ENCODE results near the gene UBASH3A.

GRCh38 chr21:42468491-42469131, 64.9 kb downstream of the UBASH3A start:
- TF ChIP-seq EGR1 (IDR thresholded peaks at IDR 0.05; ENCODE audit: low read depth) (no peak), YY1 (IDR thresholded peaks at IDR 0.05; ENCODE audit: extremely low read depth, insufficient replicate concordance, low read depth, low read length) (no peak), CTCF (IDR thresholded peaks at IDR 0.05 in 2 of 3, conservative IDR thresholded peaks at IDR 0.05 in 1 of 3; ENCODE audit: borderline replicate concordance in 1 of 3, insufficient read depth in 1 of 3, low read depth in 2 of 3, low read length in 2 of 3) (no peak), POLR2AphosphoS5 (IDR thresholded peaks at IDR 0.05; ENCODE audit: low read depth, low read length) (no peak), SP1 (IDR thresholded peaks at IDR 0.05; ENCODE audit: low read depth) (no peak), FOSL1 (IDR thresholded peaks at IDR 0.05; ENCODE audit: low read depth) (no peak), EZH2 (IDR thresholded peaks at IDR 0.05) (no peak), EZH2phosphoT487 (IDR thresholded peaks at IDR 0.05; ENCODE audit: borderline replicate concordance) (no peak), JUND (IDR thresholded peaks at IDR 0.05) (no peak), SIN3A (IDR thresholded peaks at IDR 0.05; ENCODE audit: low read depth) (no peak)
- TF ChIP-seq, protein P1, sequence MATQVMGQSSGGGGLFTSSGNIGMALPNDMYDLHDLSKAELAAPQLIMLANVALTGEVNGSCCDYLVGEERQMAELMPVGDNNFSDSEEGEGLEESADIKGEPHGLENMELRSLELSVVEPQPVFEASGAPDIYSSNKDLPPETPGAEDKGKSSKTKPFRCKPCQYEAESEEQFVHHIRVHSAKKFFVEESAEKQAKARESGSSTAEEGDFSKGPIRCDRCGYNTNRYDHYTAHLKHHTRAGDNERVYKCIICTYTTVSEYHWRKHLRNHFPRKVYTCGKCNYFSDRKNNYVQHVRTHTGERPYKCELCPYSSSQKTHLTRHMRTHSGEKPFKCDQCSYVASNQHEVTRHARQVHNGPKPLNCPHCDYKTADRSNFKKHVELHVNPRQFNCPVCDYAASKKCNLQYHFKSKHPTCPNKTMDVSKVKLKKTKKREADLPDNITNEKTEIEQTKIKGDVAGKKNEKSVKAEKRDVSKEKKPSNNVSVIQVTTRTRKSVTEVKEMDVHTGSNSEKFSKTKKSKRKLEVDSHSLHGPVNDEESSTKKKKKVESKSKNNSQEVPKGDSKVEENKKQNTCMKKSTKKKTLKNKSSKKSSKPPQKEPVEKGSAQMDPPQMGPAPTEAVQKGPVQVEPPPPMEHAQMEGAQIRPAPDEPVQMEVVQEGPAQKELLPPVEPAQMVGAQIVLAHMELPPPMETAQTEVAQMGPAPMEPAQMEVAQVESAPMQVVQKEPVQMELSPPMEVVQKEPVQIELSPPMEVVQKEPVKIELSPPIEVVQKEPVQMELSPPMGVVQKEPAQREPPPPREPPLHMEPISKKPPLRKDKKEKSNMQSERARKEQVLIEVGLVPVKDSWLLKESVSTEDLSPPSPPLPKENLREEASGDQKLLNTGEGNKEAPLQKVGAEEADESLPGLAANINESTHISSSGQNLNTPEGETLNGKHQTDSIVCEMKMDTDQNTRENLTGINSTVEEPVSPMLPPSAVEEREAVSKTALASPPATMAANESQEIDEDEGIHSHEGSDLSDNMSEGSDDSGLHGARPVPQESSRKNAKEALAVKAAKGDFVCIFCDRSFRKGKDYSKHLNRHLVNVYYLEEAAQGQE (IDR thresholded peaks at IDR 0.05; ENCODE audit: low read depth), result no peak

Measured in HCT116 (cell line).